Cardiac muscle cell (in vitro differentiated cells and primary cell): Measurements from ENCODE around the gene NR1H2. TPM values are rescaled to one million over a fixed set of nuclear protein-coding genes. Genes with fewer than 3 reads are reported as not detected.

ENCODE experiments used
- DNase-seq, 2 donors: peaks; one replicate each; pipeline versions ENCODE4 v3.0.0 to v3.0.0-alpha.2; 2010 to 2017; ENCODE audit warnings: low read depth in 1 of 2, low spot score in 1 of 2
- H3K27ac ChIP-seq: fragments of 200-600 bp; sonication (generic); 2 replicates; pipeline ENCODE4 v1.5.1; 2016
- H3K27me3 ChIP-seq: fragments of 200-600 bp; sonication (generic); 2 replicates; pipeline ENCODE4 v1.6.0; 2016; ENCODE audit warnings: control low read depth
- H3K36me3 ChIP-seq: fragments of 200-600 bp; sonication (generic); 2 replicates; pipeline ENCODE4 v1.5.1; 2016; ENCODE audit warnings: control low read depth
- H3K4me1 ChIP-seq: fragments of 200-600 bp; sonication (generic); 2 replicates; pipeline ENCODE4 v1.8.1; 2017; ENCODE audit warnings: low read depth, mild to moderate bottlenecking, mixed run types
- H3K4me3 ChIP-seq: fragments of 200-600 bp; sonication (generic); 2 replicates; pipeline ENCODE4 v1.5.1; 2016; ENCODE audit warnings: mild to moderate bottlenecking
- H3K9me3 ChIP-seq: fragments of 200-600 bp; sonication (generic); 2 replicates; pipeline ENCODE4 v1.5.1; 2017; ENCODE audit warnings: low read depth, mild to moderate bottlenecking, control low read depth
- CTCF ChIP-seq: IDR thresholded peaks from 2 replicates; pipeline ENCODE4 v1.5.1; 2012; ENCODE audit warnings: low read depth, mild to moderate bottlenecking, low read length
- polyA plus RNA-seq: library from polyadenylated mRNA; unstranded; fragments of >200 nt; fragmentation: Nextera tagmentation; extraction: Ambion mirVana; gene quantifications from 2 replicates; pipeline ENCODE4 v1.2.1, GENCODE V29; 2016
- total RNA-seq: library from RNA; depleted of rRNA; stranded (reverse); fragments of >200 nt; gene quantifications from 2 replicates; pipeline ENCODE4 v1.2.3, GENCODE V29; 2016

NR1H2 gene
- total and polyA plus RNA-seq, 2 experiments from 2014 or later: 58.3 to 60.1 TPM

GRCh38 chr19:50393589-50393988, 17.3 kb downstream of the NR1H2 start:
- Histone ChIP-seq H3K4me3 (no peak overlapping the region), H3K36me3 (no peaks in the 10 kb centered on the region), H3K27me3 (no peaks in the 10 kb centered on the region), H3K27ac (no peak overlapping the region), H3K9me3 (no peaks in the 10 kb centered on the region), H3K4me1 (no peaks in the 10 kb centered on the region)
- no peak for DNase-seq
- TF ChIP-seq CTCF: no peak

DNA sequence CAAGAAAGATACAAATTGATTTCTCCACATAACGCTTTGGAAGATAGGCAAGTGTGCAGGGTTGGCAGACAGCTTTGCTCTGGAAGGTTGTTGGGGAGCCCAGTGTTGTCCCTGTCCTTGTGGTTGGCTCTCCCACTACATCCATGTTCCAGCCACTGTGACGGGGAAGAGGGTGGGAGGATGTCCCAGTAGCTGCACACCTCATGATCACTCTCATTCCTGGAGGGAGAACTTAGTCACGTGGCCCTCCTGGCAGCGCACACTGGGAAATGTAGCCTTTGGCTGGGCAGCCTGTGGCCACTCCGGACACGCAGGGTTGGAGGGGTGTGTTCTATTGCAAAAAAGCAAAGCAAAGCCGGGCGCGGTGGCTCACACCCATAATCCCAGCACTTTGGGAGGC, 17.8 kb downstream of the NR1H2 start:
- DNase-seq: no peak
- no peak for TF ChIP-seq CTCF
- Histone ChIP-seq H3K27me3 (no peaks in the 10 kb centered on the region), H3K9me3 (no peaks in the 10 kb centered on the region), H3K36me3 (no peaks in the 10 kb centered on the region), H3K4me3 (no peak overlapping the region), H3K4me1 (no peaks in the 10 kb centered on the region), H3K27ac (no peak overlapping the region)

DNA sequence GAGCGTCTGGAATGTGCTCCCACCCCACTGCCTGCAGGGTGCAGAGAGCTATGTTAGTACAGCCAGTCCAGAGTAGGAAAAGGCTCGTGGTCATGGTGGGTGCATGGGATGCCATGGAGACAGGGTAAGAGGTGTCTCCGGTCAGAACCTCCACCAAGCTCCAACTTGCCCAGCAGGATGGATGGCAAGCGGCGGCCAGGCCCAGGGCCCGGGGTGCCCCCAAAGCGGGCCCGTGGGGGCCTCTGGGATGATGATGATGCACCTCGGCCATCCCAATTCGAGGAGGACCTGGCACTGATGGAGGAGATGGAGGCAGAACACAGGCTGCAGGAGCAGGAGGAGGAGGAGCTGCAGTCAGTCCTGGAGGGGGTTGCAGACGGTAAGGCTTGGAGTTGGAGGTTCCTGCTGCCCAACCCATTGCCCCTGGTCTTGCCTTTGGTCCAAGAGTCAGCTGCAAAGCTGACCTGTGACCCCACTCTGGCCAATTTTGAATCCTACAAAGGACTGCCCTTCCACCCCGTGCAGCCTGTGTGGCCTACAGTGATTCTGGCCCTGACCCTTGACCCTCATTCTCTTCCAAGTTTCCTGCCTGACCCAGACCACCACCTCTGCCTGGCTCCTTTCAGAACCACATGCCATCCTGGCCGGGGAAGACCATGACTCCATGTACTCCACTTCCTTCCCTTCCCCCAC, 22.6 kb downstream of the NR1H2 start:
- Histone ChIP-seq H3K4me3 (no peak overlapping the region), H3K36me3 (no peaks in the 10 kb centered on the region), H3K4me1 (no peaks in the 10 kb centered on the region), H3K27ac (no peak overlapping the region), H3K27me3 (no peaks in the 10 kb centered on the region), H3K9me3 (no peaks in the 10 kb centered on the region)
- no peak for DNase-seq
- TF ChIP-seq CTCF: no peak

GRCh38 chr19:50399368-50399745, 23.1 kb downstream of the NR1H2 start:
- H3K9me3 ChIP-seq: no peaks in the 10 kb centered on the region
- DNase-seq: no peak
- no peaks in the 10 kb centered on the region for H3K36me3 ChIP-seq
- H3K27me3 ChIP-seq: no peaks in the 10 kb centered on the region
- H3K4me3 ChIP-seq: no peak overlapping the region
- no peaks in the 10 kb centered on the region for H3K4me1 ChIP-seq
- no peak overlapping the region for H3K27ac ChIP-seq
- no peak for TF ChIP-seq CTCF

- no peaks in the 10 kb centered on the region for H3K36me3 ChIP-seq
- no peak overlapping the region for H3K4me3 ChIP-seq
- H3K27ac ChIP-seq: no peak overlapping the region
- H3K4me1 ChIP-seq: no peaks in the 10 kb centered on the region
- no peak for TF ChIP-seq CTCF
- H3K9me3 ChIP-seq: no peaks in the 10 kb centered on the region
- no peaks in the 10 kb centered on the region for H3K27me3 ChIP-seq
- DNase-seq: no peak
These were observed 25.6 kb downstream of the NR1H2 start for GRCh38 chr19:50401605-50402450.
